Globus pallidus (tissue), 1 donor: ENCODE measurements around the gene CAB39L.

Source experiments
- DNase-seq: peaks from one replicate; pipeline ENCODE4 v3.0.0-alpha.2; 2015; ENCODE audit warnings: low spot score

CAB39L gene

GRCh38 chr13:49441312-49441711 is 2.6 kb downstream of the CAB39L start:
- no peak for DNase-seq

- no peak for DNase-seq
Observed at GRCh38 chr13:49439609-49440008, 4.3 kb downstream of the CAB39L start.

- DNase-seq: no peak
Observed at GRCh38 chr13:49437705-49438104, 6.2 kb downstream of the CAB39L start.

- peak; percentile 58 for DNase-seq
Observed at GRCh38 chr13:49436890-49437289, 7.0 kb downstream of the CAB39L start.

- no peak for DNase-seq
Observed at GRCh38 chr13:49435992-49436391, 7.9 kb downstream of the CAB39L start.

- no peak for DNase-seq
Observed at GRCh38 chr13:49429121-49429520, 14.7 kb downstream of the CAB39L start.

- no peak for DNase-seq
Observed at GRCh38 chr13:49428041-49428763, 15.7 kb downstream of the CAB39L start.

GRCh38 chr13:49424011-49424560 is 19.8 kb downstream of the CAB39L start:
- DNase-seq: no peak

GRCh38 chr13:49421391-49421790 is 22.5 kb downstream of the CAB39L start:
- DNase-seq: no peak

GRCh38 chr13:49419276-49419675 is 24.6 kb downstream of the CAB39L start:
- DNase-seq: no peak

- DNase-seq: no peak
Observed at GRCh38 chr13:49418206-49418605, 25.7 kb downstream of the CAB39L start.

GRCh38 chr13:49417161-49417560 is 26.7 kb downstream of the CAB39L start:
- no peak for DNase-seq

- DNase-seq: no peak
Observed at GRCh38 chr13:49412749-49413148, 31.1 kb downstream of the CAB39L start.

- no peak for DNase-seq
Observed at GRCh38 chr13:49411353-49411752, 32.5 kb downstream of the CAB39L start.

- no peak for DNase-seq
Observed at GRCh38 chr13:49410477-49410876, 33.4 kb downstream of the CAB39L start.

GRCh38 chr13:49410006-49410405 is 33.9 kb downstream of the CAB39L start:
- no peak for DNase-seq

- no peak for DNase-seq
Observed at GRCh38 chr13:49409008-49409407, 34.9 kb downstream of the CAB39L start.

GRCh38 chr13:49407936-49408335 is 35.9 kb downstream of the CAB39L start:
- no peak for DNase-seq

GRCh38 chr13:49407068-49407467 is 36.8 kb downstream of the CAB39L start:
- DNase-seq: no peak

- DNase-seq: no peak
Observed at GRCh38 chr13:49404703-49405020, 39.2 kb downstream of the CAB39L start.

- DNase-seq: no peak
Observed at GRCh38 chr13:49403996-49404702, 39.7 kb downstream of the CAB39L start.

GRCh38 chr13:49400755-49401659 is 42.9 kb downstream of the CAB39L start:
- peak; percentile 76 for DNase-seq
